ENCODE results near the gene C3orf52.

Gene C3orf52

GRCh38 chr3:112137781-112138180 lies 51.6 kb downstream of the C3orf52 start:
- no peak for TF ChIP-seq CTCF (IDR thresholded peaks at IDR 0.05; ENCODE audit: low read depth, low read length)
- H3K4me3 ChIP-seq (ENCODE audit: low read depth, low read length), result no peak overlapping the region

DNA sequence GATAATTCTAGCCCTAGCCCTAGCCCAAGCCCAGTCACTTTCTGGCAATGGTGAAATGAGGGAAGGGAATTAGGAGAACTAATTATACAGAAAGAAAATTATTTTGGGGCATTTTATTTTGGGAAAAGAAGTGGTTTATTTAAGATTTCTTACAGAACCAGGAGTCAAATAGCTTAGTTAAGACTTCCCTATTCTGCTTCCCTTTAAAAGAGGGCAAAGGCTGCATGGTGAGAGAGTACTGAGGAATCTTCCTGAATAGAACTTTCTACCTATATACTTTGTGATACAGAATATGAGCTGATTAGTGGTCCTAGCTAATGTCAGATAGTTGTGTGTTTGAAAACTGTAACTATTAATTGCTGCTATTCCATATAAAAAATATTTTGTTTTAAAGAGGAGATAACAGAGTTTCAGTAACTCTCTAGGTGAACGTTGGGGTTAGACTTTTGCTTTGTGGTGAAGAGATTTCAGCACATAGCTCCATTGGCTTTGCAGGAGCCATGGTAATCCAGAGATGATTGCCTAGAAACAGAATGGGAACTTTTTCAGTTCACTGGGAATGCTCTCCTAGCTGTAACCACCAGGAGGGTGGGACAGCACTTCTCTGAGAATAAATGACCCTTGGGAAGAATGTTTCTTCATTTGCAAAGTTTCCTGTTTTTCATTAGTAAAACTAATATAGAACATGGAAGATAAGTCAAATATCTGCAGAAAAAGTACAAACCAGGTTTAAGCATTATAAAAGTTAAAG lies 52.2 kb downstream of the C3orf52 start:
- no peak for TF ChIP-seq CTCF (IDR thresholded peaks at IDR 0.05; ENCODE audit: low read depth, low read length)
- no peak overlapping the region for H3K4me3 ChIP-seq (ENCODE audit: low read depth, low read length)

GRCh38 chr3:112140584-112140983 lies 54.4 kb downstream of the C3orf52 start:
- H3K4me3 ChIP-seq (ENCODE audit: low read depth, low read length), result no peak overlapping the region
- TF ChIP-seq CTCF (IDR thresholded peaks at IDR 0.05; ENCODE audit: low read depth, low read length), result no peak

- TF ChIP-seq CTCF (IDR thresholded peaks at IDR 0.05; ENCODE audit: low read depth, low read length), result no peak
- no peak overlapping the region for H3K4me3 ChIP-seq (ENCODE audit: low read depth, low read length)
Measured at GRCh38 chr3:112141293-112141692, 55.1 kb downstream of the C3orf52 start.

- no peak for TF ChIP-seq CTCF (IDR thresholded peaks at IDR 0.05; ENCODE audit: low read depth, low read length)
- no peak overlapping the region for H3K4me3 ChIP-seq (ENCODE audit: low read depth, low read length)
Measured at GRCh38 chr3:112143251-112143650, 57.1 kb downstream of the C3orf52 start.

DNA sequence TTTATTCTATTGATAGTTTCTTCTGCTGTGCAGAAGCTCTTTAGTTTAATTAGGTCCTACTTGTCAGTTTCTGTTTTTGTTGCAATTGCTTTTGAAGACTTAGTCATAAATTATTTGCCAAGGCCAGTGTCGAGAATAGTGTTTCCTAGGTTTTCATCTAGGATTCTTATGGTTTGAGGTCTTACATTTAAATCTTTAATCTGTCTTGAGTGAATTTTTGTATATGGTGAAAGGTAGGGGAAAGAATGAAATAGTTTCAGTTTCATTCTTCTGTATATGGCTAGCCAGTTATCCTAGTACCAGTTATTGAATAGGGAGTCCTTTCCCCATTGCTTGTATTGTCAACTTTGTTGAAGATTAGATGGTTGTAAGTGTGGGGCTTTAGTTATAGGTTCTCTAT lies 57.5 kb downstream of the C3orf52 start:
- no peak for TF ChIP-seq CTCF (IDR thresholded peaks at IDR 0.05; ENCODE audit: low read depth, low read length)
- no peak overlapping the region for H3K4me3 ChIP-seq (ENCODE audit: low read depth, low read length)

GRCh38 chr3:112149136-112149535 lies 62.9 kb downstream of the C3orf52 start:
- no peak overlapping the region for H3K4me3 ChIP-seq (ENCODE audit: low read depth, low read length)
- TF ChIP-seq CTCF (IDR thresholded peaks at IDR 0.05; ENCODE audit: low read depth, low read length), result no peak
